Calu3 (cell line): ENCODE data around the gene CIPC. TPM values are rescaled to one million over a fixed set of nuclear protein-coding genes. Genes with fewer than 3 reads are reported as not detected.

Source experiments
- BruUV-seq: library from RNA; stranded (reverse); fragments of 400-500 nt; replicated peaks from 2 replicates; lab custom pipeline; 2021; lab: Mats Ljungman, UMichigan
- CTCF ChIA-PET: fragments of 300-600 bp; sonication (Branson Sonifier 250); formaldehyde crosslinking; loops from one replicate; lab custom pipeline; 2022; ENCODE audit warnings: antibody characterized with exemption; lab: Charles Lee
- DNase-seq: peaks from one replicate; pipeline ENCODE4 v3.0.0; 2022
- H3K27ac Mint-ChIP-seq: one replicate; pipeline ENCODE4 v1.8.0; 2022; ENCODE audit warnings: mixed read lengths; ENCODE audit not compliant: unreplicated experiment
- H3K27me3 Mint-ChIP-seq: one replicate; pipeline ENCODE4 v1.8.0; 2022; ENCODE audit warnings: mixed read lengths; ENCODE audit not compliant: unreplicated experiment
- H3K36me3 Mint-ChIP-seq: one replicate; pipeline ENCODE4 v1.8.0; 2022; ENCODE audit warnings: mild to moderate bottlenecking, moderate library complexity, mixed read lengths; ENCODE audit not compliant: insufficient read depth, unreplicated experiment
- H3K4me1 Mint-ChIP-seq: one replicate; pipeline ENCODE4 v1.8.0; 2022; ENCODE audit warnings: mild to moderate bottlenecking, low read depth, mixed read lengths; ENCODE audit not compliant: unreplicated experiment
- H3K4me3 Mint-ChIP-seq: one replicate; pipeline ENCODE4 v1.8.0; 2022; ENCODE audit warnings: mild to moderate bottlenecking, low read depth, moderate library complexity, mixed read lengths; ENCODE audit not compliant: unreplicated experiment
- H3K9me3 Mint-ChIP-seq: one replicate; pipeline ENCODE4 v1.8.0; 2022; ENCODE audit warnings: low read depth, mixed read lengths; ENCODE audit not compliant: unreplicated experiment
- CTCF ChIP-seq: fragments of 200-600 bp; IDR thresholded peaks from one replicate; pipeline ENCODE4 v1.8.0; 2022; ENCODE audit warnings: antibody characterized with exemption; ENCODE audit not compliant: unreplicated experiment
- intact Hi-C: fragments of 100-400 bp; cut with micrococcal nuclease; formaldehyde crosslinking; loops from one replicate; pipeline ENCODE4 v1.10.0; 2022; ENCODE audit not compliant: unreplicated experiment
- total RNA-seq: library from RNA; stranded (reverse); gene quantifications from 2 replicates; pipeline ENCODE4 v1.2.3, GENCODE V29; 2022

CIPC gene
- total RNA-seq, 1 experiment from 2014 or later = 16.5 TPM

- Mint-ChIP-seq H3K4me1 (no peaks in the 10 kb centered on the region), H3K4me3 (no peak overlapping the region), H3K27ac (no peak overlapping the region), H3K36me3 (peaks cover 14% of the 10 kb centered on the region), H3K27me3 (no peaks in the 10 kb centered on the region), H3K9me3 (no peaks in the 10 kb centered on the region)
- CTCF ChIA-PET = no interaction called here
- no TSS peak for BruUV-seq
- intact Hi-C loops = no loop called here
- DNase-seq = no peak
- TF ChIP-seq CTCF = no peak
Measured at GRCh38 chr14:77109656-77110055, 11.6 kb downstream of the CIPC start.

- intact Hi-C loops = no loop called here
- DNase-seq = no peak
- H3K36me3 Mint-ChIP-seq = peaks cover 15% of the 10 kb centered on the region
- no peaks in the 10 kb centered on the region for H3K4me1 Mint-ChIP-seq
- BruUV-seq = no TSS peak
- H3K4me3 Mint-ChIP-seq = no peak overlapping the region
- no peak overlapping the region for H3K27ac Mint-ChIP-seq
- no peaks in the 10 kb centered on the region for H3K27me3 Mint-ChIP-seq
- no peaks in the 10 kb centered on the region for H3K9me3 Mint-ChIP-seq
- TF ChIP-seq CTCF = no peak
- CTCF ChIA-PET = no interaction called here
Measured at GRCh38 chr14:77110286-77110685, 12.2 kb downstream of the CIPC start.

GRCh38 chr14:77111021-77111420 is 13.0 kb downstream of the CIPC start:
- H3K4me1 Mint-ChIP-seq = no peaks in the 10 kb centered on the region
- H3K4me3 Mint-ChIP-seq = no peak overlapping the region
- H3K27me3 Mint-ChIP-seq = no peaks in the 10 kb centered on the region
- no TSS peak for BruUV-seq
- H3K9me3 Mint-ChIP-seq = no peaks in the 10 kb centered on the region
- intact Hi-C loops = no loop called here
- H3K27ac Mint-ChIP-seq = no peak overlapping the region
- no peak for DNase-seq
- peaks cover 22% of the 10 kb centered on the region for H3K36me3 Mint-ChIP-seq
- no peak for TF ChIP-seq CTCF
- CTCF ChIA-PET = no interaction called here

DNA sequence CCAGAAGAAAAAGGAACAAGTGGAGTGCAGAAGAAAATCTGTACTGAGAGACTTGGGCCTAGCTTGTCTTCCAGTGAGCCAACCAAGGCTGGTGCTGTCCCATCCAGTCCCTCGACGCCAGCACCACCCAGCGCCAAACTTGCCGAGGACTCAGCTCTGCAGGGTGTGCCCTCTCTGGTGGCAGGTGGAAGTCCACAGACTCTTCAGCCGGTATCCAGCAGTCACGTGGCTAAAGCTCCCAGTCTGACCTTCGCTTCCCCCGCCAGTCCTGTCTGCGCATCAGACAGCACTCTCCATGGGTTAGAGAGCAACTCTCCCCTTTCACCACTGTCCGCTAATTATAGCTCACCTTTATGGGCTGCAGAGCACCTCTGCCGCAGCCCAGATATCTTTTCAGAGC is 15.6 kb downstream of the CIPC start:
- no peak for TF ChIP-seq CTCF

More for the DNA sequence above, 15.6 kb downstream of the CIPC start:
- CTCF ChIA-PET = interaction anchor here (0.9 kb wide), 1 partner anchor 10 kb away, joined by 3 read pairs; no protein-coding TSS in a partner anchor
- Mint-ChIP-seq H3K4me1 (no peaks in the 10 kb centered on the region), H3K4me3 (no peak overlapping the region), H3K9me3 (no peaks in the 10 kb centered on the region), H3K27me3 (no peaks in the 10 kb centered on the region), H3K27ac (no peak overlapping the region), H3K36me3 (peaks cover 22% of the 10 kb centered on the region)
- intact Hi-C loops = no loop called here
- no TSS peak for BruUV-seq
- DNase-seq = no peak
